Measurements from ENCODE around the gene AMY1B.
"Not testable (repeated sequence)": the region's sequence is repeated elsewhere in the genome, so short reads cannot be mapped to it uniquely, and the experiment has no call there.

DNA sequence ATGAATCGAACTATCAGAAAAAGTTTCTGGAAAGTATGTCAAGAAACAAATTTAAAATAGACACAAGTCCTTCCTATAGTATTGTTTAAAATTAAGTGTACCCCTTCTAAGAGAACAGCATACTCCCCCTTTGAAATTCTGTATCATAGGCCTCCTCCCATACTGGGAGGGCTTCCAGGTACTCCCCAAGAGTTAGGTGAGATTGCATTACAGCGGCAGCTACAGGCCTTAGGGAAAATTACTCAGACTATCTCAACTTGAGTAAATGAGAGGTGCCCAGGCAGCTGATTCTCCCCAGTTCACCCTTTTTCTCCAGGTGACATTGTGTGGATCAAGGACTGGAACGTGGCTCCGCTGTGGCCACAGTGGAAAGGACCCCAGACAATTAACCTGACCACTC lies 5.2 kb upstream of the AMY1B start:
- not testable (repeated sequence) for TF ChIP-seq FOS (IDR thresholded peaks at IDR 0.05; ENCODE audit: borderline replicate concordance, insufficient read depth, low read length); POLR2A (IDR thresholded peaks at IDR 0.05; ENCODE audit: low read depth, low read length); CTCF (IDR thresholded peaks at IDR 0.05; ENCODE audit: extremely low read depth in 1 of 2, insufficient read depth in 1 of 2, low read depth in 1 of 2, low read length in 2 of 2)
